Tongue (tissue), 2 donors: ENCODE results near the gene LORICRIN. TPM values are rescaled to one million over a fixed set of nuclear protein-coding genes. Genes with fewer than 3 reads are reported as not detected.

ENCODE experiments used
- DNase-seq: peaks from one replicate; pipeline ENCODE4 v3.0.0-alpha.2; 2015
- total RNA-seq: library from RNA; depleted of rRNA; stranded (reverse); fragments of >200 nt; gene quantifications from one replicate; pipeline ENCODE4 v1.2.3, GENCODE V29; 2014

LORICRIN gene
- total RNA-seq: not detected

GRCh38 chr1:153259387-153259786 lies at the start of gene LORICRIN:
TSS of gene LORICRIN (plus strand) at chr1:153259687. CDS start at chr1:153260950, 1,263 bp downstream.
- no peak for DNase-seq

GRCh38 chr1:153210206-153210605 lies 49.3 kb upstream of the LORICRIN start:
- DNase-seq: no peak

GRCh38 chr1:153212201-153212600 lies 47.3 kb upstream of the LORICRIN start:
- DNase-seq: no peak

GRCh38 chr1:153213519-153213918 lies 46.0 kb upstream of the LORICRIN start:
- DNase-seq: no peak

- no peak for DNase-seq
Observed at GRCh38 chr1:153217212-153217611, 42.3 kb upstream of the LORICRIN start, which contains the start of gene PRR9. TSS of gene PRR9 (plus strand) at chr1:153217584. CDS start at chr1:153218145, 561 bp downstream.

GRCh38 chr1:153217744-153218416 lies 41.6 kb upstream of the LORICRIN start:
- DNase-seq: no peak

- peak; percentile 36 for DNase-seq
Observed at GRCh38 chr1:153220606-153221303, 38.7 kb upstream of the LORICRIN start.

GRCh38 chr1:153223040-153223891 lies 36.2 kb upstream of the LORICRIN start:
- DNase-seq: peak; percentile 75

- DNase-seq: no peak
Observed at GRCh38 chr1:153227810-153228209, 31.7 kb upstream of the LORICRIN start.

GRCh38 chr1:153228491-153228890 lies 31.0 kb upstream of the LORICRIN start:
- DNase-seq: no peak

GRCh38 chr1:153229076-153229829 lies 30.2 kb upstream of the LORICRIN start:
- peak; percentile 24 for DNase-seq

GRCh38 chr1:153231363-153231762 lies 28.1 kb upstream of the LORICRIN start:
- DNase-seq: no peak

GRCh38 chr1:153231785-153232184 lies 27.7 kb upstream of the LORICRIN start:
- DNase-seq: no peak

GRCh38 chr1:153232553-153232952 lies 26.9 kb upstream of the LORICRIN start:
- DNase-seq: no peak

- no peak for DNase-seq
Observed at GRCh38 chr1:153233448-153233847, 26.0 kb upstream of the LORICRIN start.

GRCh38 chr1:153238527-153238926 lies 21.0 kb upstream of the LORICRIN start:
- DNase-seq: no peak

GRCh38 chr1:153242160-153242559 lies 17.3 kb upstream of the LORICRIN start:
- DNase-seq: no peak

- no peak for DNase-seq
Observed at GRCh38 chr1:153245466-153245865, 14.0 kb upstream of the LORICRIN start.

GRCh38 chr1:153246018-153246417 lies 13.5 kb upstream of the LORICRIN start:
- no peak for DNase-seq

- DNase-seq: no peak
Observed at GRCh38 chr1:153246825-153247224, 12.7 kb upstream of the LORICRIN start.

GRCh38 chr1:153248176-153248879 lies 11.2 kb upstream of the LORICRIN start:
- DNase-seq: no peak
